DND-41 (cell line): ENCODE measurements around the gene CEP164.

ENCODE experiments used
- ATAC-seq: fragments of 200-7000 bp; cut with Tn5 transposase; 3 replicates; pipeline ENCODE4 v1.9.1; 2021; ENCODE audit warnings: low read depth; ENCODE audit not compliant: insufficient read depth
- DNase-seq: peaks from one replicate; pipeline ENCODE4 v3.0.0-alpha.2; 2020
- H2AFZ ChIP-seq: 2 replicates; pipeline ENCODE4 v1.6.0; 2012; ENCODE audit warnings: low read depth, low read length
- H3K27ac ChIP-seq: 2 replicates; pipeline ENCODE4 v1.5.1; 2012; ENCODE audit warnings: low read length, inconsistent platforms
- H3K27me3 ChIP-seq: fragments of 200-600 bp; sonication (generic); 2 replicates; pipeline ENCODE4 v1.6.0; 2012; ENCODE audit warnings: low read length, mild to moderate bottlenecking, inconsistent platforms; ENCODE audit not compliant: insufficient read depth, poor library complexity
- H3K36me3 ChIP-seq: 2 replicates; pipeline ENCODE4 v1.5.1; 2012; ENCODE audit warnings: low read length, inconsistent platforms; ENCODE audit not compliant: insufficient read depth
- H3K4me1 ChIP-seq: 2 replicates; pipeline ENCODE4 v1.5.1; 2012; ENCODE audit warnings: mild to moderate bottlenecking, low read length; ENCODE audit not compliant: insufficient read depth
- H3K4me2 ChIP-seq: 2 replicates; pipeline ENCODE4 v1.6.0; 2012; ENCODE audit warnings: mild to moderate bottlenecking, moderate library complexity, low read length, inconsistent platforms; ENCODE audit not compliant: insufficient read depth
- H3K4me3 ChIP-seq, 2 experiments: fragments of 200-600 bp in 1 of 2; shearing (Covaris generic) in 1 of 2; 2 replicates each; pipeline ENCODE4 v1.5.1; 2012 to 2016; ENCODE audit warnings: inconsistent platforms in 2 of 2, low read length in 2 of 2, mild to moderate bottlenecking in 2 of 2, low read depth in 1 of 2, moderate library complexity in 1 of 2
- H3K79me2 ChIP-seq: 2 replicates; pipeline ENCODE4 v1.6.0; 2012; ENCODE audit warnings: low read length, inconsistent platforms; ENCODE audit not compliant: insufficient read depth
- H3K9ac ChIP-seq: 2 replicates; pipeline ENCODE4 v1.6.0; 2012; ENCODE audit warnings: low read depth, mild to moderate bottlenecking, inconsistent platforms, low read length, moderate library complexity
- H3K9me3 ChIP-seq: 2 replicates; pipeline ENCODE4 v1.5.1; 2012; ENCODE audit warnings: low read length, moderate library complexity, mild to moderate bottlenecking, inconsistent platforms; ENCODE audit not compliant: insufficient read depth, severe bottlenecking
- H4K20me1 ChIP-seq: 2 replicates; pipeline ENCODE4 v1.6.0; 2012; ENCODE audit warnings: low read length; ENCODE audit not compliant: insufficient read depth
- CTCF ChIP-seq: IDR thresholded peaks from 2 replicates; pipeline ENCODE4 v1.5.1; 2012; ENCODE audit warnings: borderline replicate concordance, low read length, moderate library complexity, mild to moderate bottlenecking; ENCODE audit not compliant: poor library complexity, severe bottlenecking; ENCODE audit errors: extremely low read depth
- EZH2 ChIP-seq: IDR thresholded peaks from 3 replicates; pipeline ENCODE4 v1.6.1; 2012; ENCODE audit warnings: borderline replicate concordance, low read depth, mild to moderate bottlenecking, moderate library complexity, low read length, inconsistent platforms; ENCODE audit not compliant: severe bottlenecking

CEP164 gene

GRCh38 chr11:117382746-117383145 lies 55.1 kb downstream of the CEP164 start:
- Histone ChIP-seq H2AFZ (no peak overlapping the region), H4K20me1 (no peaks in the 10 kb centered on the region), H3K9ac (no peak overlapping the region), H3K36me3 (peaks cover 23% of the 10 kb centered on the region), H3K27me3 (no peaks in the 10 kb centered on the region), H3K9me3 (no peaks in the 10 kb centered on the region), H3K27ac (no peak overlapping the region), H3K4me1 (no peaks in the 10 kb centered on the region), H3K4me3 (no peak overlapping the region), H3K79me2 (no peaks in the 10 kb centered on the region), H3K4me2 (no peak overlapping the region)
- TF ChIP-seq CTCF (no peak), EZH2 (no peak)
- ATAC-seq (no peak), DNase-seq (no peak)

GRCh38 chr11:117384045-117384444 lies 56.4 kb downstream of the CEP164 start:
- H4K20me1 ChIP-seq: no peaks in the 10 kb centered on the region

GRCh38 chr11:117385471-117385870 lies 57.8 kb downstream of the CEP164 start:
- Histone ChIP-seq H3K27me3 (no peaks in the 10 kb centered on the region), H3K36me3 (peaks cover 25% of the 10 kb centered on the region), H4K20me1 (no peaks in the 10 kb centered on the region), H3K9ac (no peak overlapping the region), H3K9me3 (no peaks in the 10 kb centered on the region), H3K4me2 (no peak overlapping the region), H3K27ac (no peak overlapping the region), H3K79me2 (no peaks in the 10 kb centered on the region), H3K4me1 (no peaks in the 10 kb centered on the region), H2AFZ (no peak overlapping the region), H3K4me3 (no peak overlapping the region)
- ATAC-seq: no peak
- no peak for DNase-seq
- TF ChIP-seq EZH2: no peak
- no peak for TF ChIP-seq CTCF

More at GRCh38 chr11:117384045-117384444, 56.4 kb downstream of the CEP164 start:
- no peak overlapping the region for H3K4me3 ChIP-seq
- TF ChIP-seq CTCF (no peak), EZH2 (no peak)
- H3K4me2 ChIP-seq: no peak overlapping the region
- H3K9me3 ChIP-seq: no peaks in the 10 kb centered on the region
- no peak for ATAC-seq
- no peaks in the 10 kb centered on the region for H3K27me3 ChIP-seq
- H3K4me1 ChIP-seq: no peaks in the 10 kb centered on the region
- peaks cover 28% of the 10 kb centered on the region for H3K36me3 ChIP-seq
- no peak overlapping the region for H2AFZ ChIP-seq
- H3K79me2 ChIP-seq: no peaks in the 10 kb centered on the region
- DNase-seq: no peak
- no peak overlapping the region for H3K27ac ChIP-seq
- no peak overlapping the region for H3K9ac ChIP-seq

GRCh38 chr11:117385906-117386305 lies 58.3 kb downstream of the CEP164 start:
- ATAC-seq: no peak
- Histone ChIP-seq H3K9me3 (no peaks in the 10 kb centered on the region), H3K27ac (no peak overlapping the region), H3K4me1 (no peaks in the 10 kb centered on the region), H3K4me2 (no peak overlapping the region), H3K27me3 (no peaks in the 10 kb centered on the region), H2AFZ (no peak overlapping the region), H4K20me1 (no peaks in the 10 kb centered on the region), H3K4me3 (no peak overlapping the region), H3K9ac (no peak overlapping the region), H3K36me3 (peaks cover 21% of the 10 kb centered on the region), H3K79me2 (no peaks in the 10 kb centered on the region)
- DNase-seq: no peak
- TF ChIP-seq CTCF (no peak), EZH2 (no peak)
